Activated B cell treated with CpG ODN at 0.5 μM for 24 hours (primary cell): ENCODE data around the gene LTK. TPM values are rescaled to one million over a fixed set of nuclear protein-coding genes. Genes with fewer than 3 reads are reported as not detected.
A peak's percentile ranks its signal among the peaks of the same experiment; 100 is the strongest.

Experiments
- ATAC-seq: fragments of 200-7000 bp; cut with Tn5 transposase; one replicate; pipeline ENCODE4 v1.10.0; 2021; ENCODE audit warnings: low read depth, mild to moderate bottlenecking, moderate library complexity
- CTCF ChIA-PET: fragments of 350-600 bp; sonication (Branson Sonifier 250); formaldehyde crosslinking; loops from one replicate; lab custom pipeline; 2021; ENCODE audit warnings: antibody characterized with exemption; lab: Charles Lee
- POLR2A ChIA-PET: fragments of 350-600 bp; sonication (Branson Sonifier 250); formaldehyde crosslinking; loops from one replicate; lab custom pipeline; 2021; ENCODE audit warnings: antibody characterized with exemption; lab: Charles Lee
- DNase-seq: peaks from one replicate; pipeline ENCODE4 v3.0.0; 2022
- H3K27ac Mint-ChIP-seq: one replicate; pipeline ENCODE4 v1.8.0; 2020; ENCODE audit warnings: mixed read lengths
- H3K27me3 Mint-ChIP-seq: one replicate; pipeline ENCODE4 v1.8.0; 2021; ENCODE audit warnings: mixed read lengths
- H3K36me3 Mint-ChIP-seq: one replicate; pipeline ENCODE4 v1.8.0; 2021; ENCODE audit warnings: low read depth, mixed read lengths
- H3K4me1 Mint-ChIP-seq: one replicate; pipeline ENCODE4 v1.8.0; 2021; ENCODE audit warnings: mixed read lengths
- H3K4me3 Mint-ChIP-seq: one replicate; pipeline ENCODE4 v1.8.0; 2020; ENCODE audit warnings: mild to moderate bottlenecking, mixed read lengths
- H3K9me3 Mint-ChIP-seq: one replicate; pipeline ENCODE4 v1.8.0; 2020; ENCODE audit warnings: mixed read lengths
- intact Hi-C: fragments of 100-400 bp; cut with micrococcal nuclease; formaldehyde crosslinking; loops from one replicate; pipeline ENCODE4 v1.15.1; 2024
- total RNA-seq: library from RNA; stranded (reverse); gene quantifications from 2 replicates; pipeline ENCODE4 v1.2.3, GENCODE V29; 2022
- TF ChIP-seq, protein P1 (sequence below): fragments of 200-600 bp; IDR thresholded peaks from one replicate; pipeline ENCODE4 v1.8.0; 2022; ENCODE audit warnings: antibody characterized with exemption, mild to moderate bottlenecking

LTK gene
- total RNA-seq, 1 donor from 2014 or later, result 2.2 TPM

DNA sequence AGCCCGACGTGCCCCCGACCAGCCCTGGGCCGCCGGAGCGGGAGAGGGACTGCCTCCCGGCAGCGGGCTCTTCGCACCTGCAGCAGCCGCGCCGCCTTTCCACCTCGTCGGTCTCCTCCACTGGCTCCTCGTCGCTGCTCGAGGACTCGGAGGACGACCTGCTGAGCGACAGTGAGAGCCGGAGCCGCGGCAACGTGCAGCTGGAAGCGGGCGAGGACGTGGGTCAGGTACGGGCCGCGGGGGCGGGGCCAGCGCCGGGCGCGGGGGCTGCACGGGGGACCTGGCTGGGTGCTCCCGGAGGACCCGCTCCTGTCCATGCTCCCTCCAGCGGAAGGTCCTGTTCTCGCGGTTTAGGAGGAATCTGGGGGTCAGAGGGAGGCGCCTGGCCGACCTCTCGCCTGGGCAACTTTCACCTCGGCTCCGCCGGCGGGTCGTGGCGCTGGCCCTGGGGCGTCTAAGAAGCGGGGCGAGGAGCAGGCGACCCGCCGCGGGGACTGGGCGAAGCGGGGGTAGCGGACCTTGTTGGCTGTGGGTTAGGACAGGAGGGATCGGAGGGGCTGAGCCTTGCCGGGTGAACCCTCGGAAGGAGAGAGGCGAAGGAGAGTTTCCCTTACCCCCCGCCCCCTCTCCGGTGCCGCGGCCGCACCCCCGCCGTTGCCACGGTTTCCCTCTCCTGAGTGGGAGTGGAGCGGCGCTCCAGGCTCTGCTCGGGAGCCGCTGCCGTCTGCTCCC is 19.3 kb downstream of the LTK start:
- Mint-ChIP-seq H3K9me3 (no peaks in the 10 kb centered on the region), H3K27me3 (peaks cover 40% of the 10 kb centered on the region), H3K4me1 (peaks cover 19% of the 10 kb centered on the region), H3K4me3 (peak overlapping the region; percentile 73), H3K36me3 (no peaks in the 10 kb centered on the region), H3K27ac (no peak overlapping the region)
- ATAC-seq (peak; percentile 19), DNase-seq (peak; percentile 50)
- intact Hi-C loops, result loop anchor here (5.0 kb wide), 1 partner anchor 478 kb away; the partner anchor contains the start of gene EHD4
- CTCF ChIA-PET, result no interaction called here
- TF ChIP-seq, protein P1, sequence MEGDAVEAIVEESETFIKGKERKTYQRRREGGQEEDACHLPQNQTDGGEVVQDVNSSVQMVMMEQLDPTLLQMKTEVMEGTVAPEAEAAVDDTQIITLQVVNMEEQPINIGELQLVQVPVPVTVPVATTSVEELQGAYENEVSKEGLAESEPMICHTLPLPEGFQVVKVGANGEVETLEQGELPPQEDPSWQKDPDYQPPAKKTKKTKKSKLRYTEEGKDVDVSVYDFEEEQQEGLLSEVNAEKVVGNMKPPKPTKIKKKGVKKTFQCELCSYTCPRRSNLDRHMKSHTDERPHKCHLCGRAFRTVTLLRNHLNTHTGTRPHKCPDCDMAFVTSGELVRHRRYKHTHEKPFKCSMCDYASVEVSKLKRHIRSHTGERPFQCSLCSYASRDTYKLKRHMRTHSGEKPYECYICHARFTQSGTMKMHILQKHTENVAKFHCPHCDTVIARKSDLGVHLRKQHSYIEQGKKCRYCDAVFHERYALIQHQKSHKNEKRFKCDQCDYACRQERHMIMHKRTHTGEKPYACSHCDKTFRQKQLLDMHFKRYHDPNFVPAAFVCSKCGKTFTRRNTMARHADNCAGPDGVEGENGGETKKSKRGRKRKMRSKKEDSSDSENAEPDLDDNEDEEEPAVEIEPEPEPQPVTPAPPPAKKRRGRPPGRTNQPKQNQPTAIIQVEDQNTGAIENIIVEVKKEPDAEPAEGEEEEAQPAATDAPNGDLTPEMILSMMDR, result no peak
- POLR2A ChIA-PET, result no interaction called here

DNA sequence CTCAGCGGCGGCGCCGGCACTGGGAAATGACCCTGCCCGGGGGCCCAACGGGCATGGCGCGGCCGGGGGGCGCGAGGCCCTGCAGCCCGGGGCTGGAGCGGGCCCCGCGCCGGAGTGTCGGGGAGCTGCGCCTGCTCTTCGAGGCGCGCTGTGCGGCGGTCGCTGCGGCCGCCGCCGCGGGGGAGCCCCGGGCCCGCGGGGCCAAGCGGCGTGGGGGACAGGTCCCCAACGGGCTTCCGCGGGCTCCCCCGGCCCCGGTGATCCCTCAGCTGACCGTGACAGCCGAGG is 19.8 kb downstream of the LTK start:
- ChIA-PET CTCF (interaction anchor here (0.9 kb wide), 1 partner anchor 28 kb away, joined by 4 read pairs; no protein-coding TSS in a partner anchor), POLR2A (interaction anchor here (0.9 to 1.3 kb wide), 2 partner anchors 10 to 19 kb away, joined by 3 to 5 read pairs; partner anchors contain the start of gene LTK)
- Mint-ChIP-seq H3K36me3 (no peaks in the 10 kb centered on the region), H3K4me1 (peaks cover 14% of the 10 kb centered on the region), H3K4me3 (no peak overlapping the region), H3K9me3 (no peaks in the 10 kb centered on the region), H3K27me3 (peaks cover 35% of the 10 kb centered on the region), H3K27ac (no peak overlapping the region)
- DNase-seq (no peak), ATAC-seq (no peak)
- TF ChIP-seq, protein P1, result no peak
- intact Hi-C loops, result loop anchor here (1.0 to 5.0 kb wide), 5 partner anchors 8 to 478 kb away; partner anchors contain the start of genes EHD4 and RTF1

DNA sequence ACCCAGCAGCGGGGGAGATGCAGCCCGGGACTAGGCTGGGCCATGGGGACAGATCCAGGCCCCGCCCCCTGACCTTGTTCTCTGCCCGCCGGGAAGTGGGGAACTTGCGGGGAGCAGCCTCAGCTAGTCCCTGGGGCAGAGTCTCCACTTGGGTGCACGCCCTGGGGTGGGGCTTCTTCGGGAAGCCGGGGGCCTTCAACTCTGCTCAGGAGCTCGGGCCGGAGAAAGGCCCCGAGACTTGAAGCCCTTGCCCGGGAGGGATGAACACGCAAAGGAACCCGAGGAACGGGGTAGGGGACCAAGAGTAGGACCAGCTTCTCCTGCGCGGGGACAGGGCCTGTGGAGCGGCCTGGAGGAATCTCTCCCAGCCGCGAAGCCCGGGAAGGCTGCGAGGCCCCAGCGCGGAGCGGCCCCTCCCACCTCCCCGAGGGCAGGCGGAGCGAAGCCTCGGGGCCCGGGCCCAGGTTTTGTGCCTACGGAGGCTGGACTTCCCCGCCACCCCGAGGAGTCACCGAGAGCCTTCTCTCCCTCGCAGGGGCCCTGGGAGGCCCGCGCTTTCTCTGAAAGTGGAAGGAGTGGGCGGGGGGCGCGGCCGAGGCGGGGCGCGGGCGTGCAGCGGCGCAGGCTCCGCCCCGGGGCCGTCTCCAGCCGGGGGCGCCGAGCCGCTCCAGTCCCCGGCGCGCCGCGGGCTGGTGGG is 20.3 kb downstream of the LTK start, which contains the start of gene ITPKA:
TSS of gene ITPKA (plus strand) at position 670 of the 697 bp plus-strand sequence. CDS start 54 bp downstream, outside the sequence.
- H3K36me3 Mint-ChIP-seq, result no peaks in the 10 kb centered on the region
- H3K9me3 Mint-ChIP-seq, result no peaks in the 10 kb centered on the region
- TF ChIP-seq, protein P1, result no peak
- intact Hi-C loops, result loop anchor here (1.0 to 5.0 kb wide), 5 partner anchors 9 to 479 kb away; partner anchors contain the start of genes EHD4 and RTF1
- ATAC-seq (peak; percentile 89), DNase-seq (peak; percentile 83)
- peaks cover 31% of the 10 kb centered on the region for H3K27me3 Mint-ChIP-seq
- CTCF ChIA-PET, result interaction anchor here (0.6 to 0.9 kb wide), 2 partner anchors 27 to 565 kb away, joined by 3 to 4 read pairs; no protein-coding TSS in a partner anchor
- peaks cover 11% of the 10 kb centered on the region for H3K4me1 Mint-ChIP-seq
- POLR2A ChIA-PET, result interaction anchor here (0.8 to 1.3 kb wide), 3 partner anchors 10 to 20 kb away, joined by 3 to 5 read pairs (median 3); partner anchors contain the start of gene LTK
- H3K4me3 Mint-ChIP-seq, result peak within 1 kb of the TSS; percentile 77
- H3K27ac Mint-ChIP-seq, result no peak within 1 kb of the TSS

DNA sequence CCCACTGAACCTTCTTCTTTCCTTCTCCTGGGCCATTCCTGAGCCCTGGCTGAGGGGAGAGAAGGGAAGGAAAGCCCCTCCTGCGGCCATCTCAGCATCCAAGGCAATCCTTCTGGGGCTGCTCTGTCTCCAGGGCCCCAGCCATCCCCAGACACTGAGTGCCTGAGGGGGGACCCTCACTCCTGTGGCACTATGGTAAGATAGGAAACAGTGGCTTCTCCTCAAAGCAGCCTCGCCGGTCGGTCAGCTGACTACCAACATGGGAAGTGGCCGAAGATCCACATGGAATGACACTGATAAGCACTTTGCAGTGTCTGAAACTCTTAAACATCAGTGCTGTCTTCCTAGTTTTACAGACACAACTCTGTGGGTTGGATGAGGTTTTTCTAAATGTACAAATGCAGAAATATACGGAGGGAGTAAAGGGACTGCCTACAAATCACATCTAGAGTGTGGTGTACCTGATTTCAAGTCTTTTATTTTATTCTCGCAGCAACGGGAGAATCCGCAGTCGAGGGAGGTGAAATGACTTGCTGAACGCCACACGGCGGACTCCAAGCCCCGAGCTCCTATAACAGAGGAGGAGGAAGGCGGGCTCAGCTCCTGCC is 20.9 kb downstream of the LTK start:
- no peak overlapping the region for H3K27ac Mint-ChIP-seq
- TF ChIP-seq, protein P1, result no peak
- H3K27me3 Mint-ChIP-seq, result peaks cover 33% of the 10 kb centered on the region
- peak overlapping the region; percentile 77 for H3K4me3 Mint-ChIP-seq
- DNase-seq, result no peak
- intact Hi-C loops, result loop anchor here (1.0 to 5.0 kb wide), 5 partner anchors 9 to 480 kb away; partner anchors contain the start of genes EHD4 and RTF1
- CTCF ChIA-PET, result interaction anchor here (0.6 to 0.9 kb wide), 2 partner anchors 27 to 565 kb away, joined by 3 to 4 read pairs; no protein-coding TSS in a partner anchor
- H3K36me3 Mint-ChIP-seq, result no peaks in the 10 kb centered on the region
- no peak for ATAC-seq
- POLR2A ChIA-PET, result interaction anchor here (0.8 to 1.3 kb wide), 3 partner anchors 9 to 21 kb away, joined by 3 to 5 read pairs (median 3); partner anchors contain the start of gene LTK
- no peaks in the 10 kb centered on the region for H3K9me3 Mint-ChIP-seq
- H3K4me1 Mint-ChIP-seq, result peaks cover 11% of the 10 kb centered on the region
